Measurements from ENCODE around the gene KIDINS220. TPM values are rescaled to one million over a fixed set of nuclear protein-coding genes. Genes with fewer than 3 reads are reported as not detected.

The KIDINS220 gene
- total RNA-seq, 1 donor from 2014 or later, result 109 TPM

DNA sequence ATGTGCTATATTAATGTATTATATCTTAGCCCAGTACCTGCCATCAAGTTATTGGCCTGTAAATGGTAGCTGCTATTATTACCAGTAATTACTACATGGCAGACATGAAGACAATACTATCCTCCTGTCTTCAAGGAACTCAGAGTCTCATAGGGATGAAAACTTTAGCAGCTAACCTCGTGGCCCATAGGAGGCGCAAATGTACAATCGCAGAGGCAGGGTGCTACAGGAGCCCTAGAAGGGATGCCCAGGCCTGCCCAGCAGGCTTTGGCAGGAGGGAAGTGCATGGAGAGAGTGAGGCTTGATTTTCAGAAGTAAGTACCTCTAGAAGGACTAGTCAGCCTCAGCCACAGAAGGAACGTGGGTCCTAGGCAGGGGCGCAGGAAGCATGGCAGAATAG lies 44.7 kb upstream of the KIDINS220 start:
- no peak for DNase-seq (ENCODE audit: low spot score in 2 of 2, unreplicated experiment in 2 of 2)

DNA sequence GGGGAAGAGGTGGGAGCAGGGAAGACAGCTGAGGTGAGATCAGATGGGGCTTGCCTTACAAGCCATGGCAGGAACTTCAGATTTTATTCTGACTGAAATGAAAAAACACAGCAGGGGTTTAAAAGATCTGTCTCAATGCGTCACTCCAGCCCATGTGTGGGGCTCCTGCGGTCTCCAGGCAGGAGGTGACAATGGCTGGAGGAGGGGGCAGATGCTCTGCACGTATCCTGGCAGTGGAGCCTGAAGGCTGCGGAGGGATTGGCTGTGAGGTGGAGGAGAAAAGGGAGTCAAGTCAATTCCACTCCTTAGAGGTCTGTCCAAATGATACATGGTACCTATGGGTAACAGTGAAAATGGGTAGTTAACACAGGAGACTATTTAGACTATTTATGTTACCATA lies 40.5 kb upstream of the KIDINS220 start:
- DNase-seq (ENCODE audit: low spot score in 2 of 2, unreplicated experiment in 2 of 2), result no peak
- H3K27ac Mint-ChIP-seq, result no peak overlapping the region
- peaks cover 26% of the 10 kb centered on the region for H3K36me3 Mint-ChIP-seq
- no peaks in the 10 kb centered on the region for H3K9me3 Mint-ChIP-seq
- H3K27me3 Mint-ChIP-seq (ENCODE audit: low read depth), result no peaks in the 10 kb centered on the region
- H3K4me3 Mint-ChIP-seq, result no peak overlapping the region
- H3K4me1 Mint-ChIP-seq, result no peaks in the 10 kb centered on the region
- TF ChIP-seq, protein P1, sequence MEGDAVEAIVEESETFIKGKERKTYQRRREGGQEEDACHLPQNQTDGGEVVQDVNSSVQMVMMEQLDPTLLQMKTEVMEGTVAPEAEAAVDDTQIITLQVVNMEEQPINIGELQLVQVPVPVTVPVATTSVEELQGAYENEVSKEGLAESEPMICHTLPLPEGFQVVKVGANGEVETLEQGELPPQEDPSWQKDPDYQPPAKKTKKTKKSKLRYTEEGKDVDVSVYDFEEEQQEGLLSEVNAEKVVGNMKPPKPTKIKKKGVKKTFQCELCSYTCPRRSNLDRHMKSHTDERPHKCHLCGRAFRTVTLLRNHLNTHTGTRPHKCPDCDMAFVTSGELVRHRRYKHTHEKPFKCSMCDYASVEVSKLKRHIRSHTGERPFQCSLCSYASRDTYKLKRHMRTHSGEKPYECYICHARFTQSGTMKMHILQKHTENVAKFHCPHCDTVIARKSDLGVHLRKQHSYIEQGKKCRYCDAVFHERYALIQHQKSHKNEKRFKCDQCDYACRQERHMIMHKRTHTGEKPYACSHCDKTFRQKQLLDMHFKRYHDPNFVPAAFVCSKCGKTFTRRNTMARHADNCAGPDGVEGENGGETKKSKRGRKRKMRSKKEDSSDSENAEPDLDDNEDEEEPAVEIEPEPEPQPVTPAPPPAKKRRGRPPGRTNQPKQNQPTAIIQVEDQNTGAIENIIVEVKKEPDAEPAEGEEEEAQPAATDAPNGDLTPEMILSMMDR (IDR thresholded peaks at IDR 0.05; ENCODE audit: unreplicated experiment), result no peak

More for the DNA sequence above, 44.7 kb upstream of the KIDINS220 start:
- TF ChIP-seq, protein P1 (IDR thresholded peaks at IDR 0.05; ENCODE audit: unreplicated experiment), result no peak
- Mint-ChIP-seq H3K4me1 (peaks cover 5% of the 10 kb centered on the region), H3K27ac (no peak overlapping the region), H3K4me3 (no peak overlapping the region), H3K27me3 (ENCODE audit: low read depth) (no peaks in the 10 kb centered on the region), H3K36me3 (peaks cover 26% of the 10 kb centered on the region), H3K9me3 (peaks cover 4% of the 10 kb centered on the region)

DNA sequence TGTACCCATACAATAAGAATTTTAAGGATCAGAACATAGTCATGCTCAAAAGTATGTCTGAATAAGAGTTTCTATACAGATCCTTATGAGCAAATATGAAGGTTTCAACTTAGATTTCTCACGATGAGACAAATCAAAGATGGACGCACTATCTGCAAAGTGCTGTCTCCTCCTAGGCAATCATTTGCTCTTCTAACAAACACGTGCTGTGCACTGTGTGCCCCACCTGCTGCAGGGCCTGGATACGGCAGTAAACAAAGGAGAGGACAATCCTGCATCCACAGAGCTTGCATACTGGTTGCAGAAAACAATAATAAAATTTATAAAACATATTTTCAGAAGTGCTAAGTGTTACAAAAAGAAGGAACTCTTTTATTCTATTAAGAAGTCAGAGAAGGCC lies 39.9 kb upstream of the KIDINS220 start:
- no peak for DNase-seq (ENCODE audit: low spot score in 2 of 2, unreplicated experiment in 2 of 2)
- H3K27ac Mint-ChIP-seq, result no peak overlapping the region
- no peaks in the 10 kb centered on the region for H3K4me1 Mint-ChIP-seq
- H3K9me3 Mint-ChIP-seq, result no peaks in the 10 kb centered on the region
- peaks cover 26% of the 10 kb centered on the region for H3K36me3 Mint-ChIP-seq
- no peaks in the 10 kb centered on the region for H3K27me3 Mint-ChIP-seq (ENCODE audit: low read depth)
- H3K4me3 Mint-ChIP-seq, result no peak overlapping the region
- TF ChIP-seq, protein P1 (IDR thresholded peaks at IDR 0.05; ENCODE audit: unreplicated experiment), result no peak

DNA sequence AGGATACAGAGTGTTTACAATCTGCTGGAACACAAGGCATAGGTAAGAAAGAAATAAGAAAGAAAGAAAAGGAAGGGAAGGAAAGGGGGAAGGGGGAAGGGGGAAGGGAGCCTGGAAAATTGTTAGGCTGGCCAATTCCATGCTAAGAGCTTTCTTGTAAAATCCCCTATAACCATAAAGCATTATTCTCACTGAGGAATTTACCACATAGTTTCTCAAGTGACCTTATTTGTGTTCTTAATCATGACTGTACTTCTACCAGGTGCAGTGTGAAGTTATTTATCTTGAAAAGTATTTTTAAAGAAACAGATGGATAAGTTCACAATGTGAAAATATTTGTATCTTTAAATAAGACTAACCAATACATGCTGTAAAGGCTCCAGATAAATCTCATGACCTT lies 39.2 kb upstream of the KIDINS220 start:
- TF ChIP-seq, protein P1 (IDR thresholded peaks at IDR 0.05; ENCODE audit: unreplicated experiment), result no peak
- H3K4me3 Mint-ChIP-seq, result no peak overlapping the region
- H3K27ac Mint-ChIP-seq, result no peak overlapping the region
- H3K36me3 Mint-ChIP-seq, result peaks cover 26% of the 10 kb centered on the region
- H3K4me1 Mint-ChIP-seq, result no peaks in the 10 kb centered on the region
- DNase-seq (ENCODE audit: low spot score in 2 of 2, unreplicated experiment in 2 of 2), result no peak
- H3K9me3 Mint-ChIP-seq, result no peaks in the 10 kb centered on the region
- no peaks in the 10 kb centered on the region for H3K27me3 Mint-ChIP-seq (ENCODE audit: low read depth)

DNA sequence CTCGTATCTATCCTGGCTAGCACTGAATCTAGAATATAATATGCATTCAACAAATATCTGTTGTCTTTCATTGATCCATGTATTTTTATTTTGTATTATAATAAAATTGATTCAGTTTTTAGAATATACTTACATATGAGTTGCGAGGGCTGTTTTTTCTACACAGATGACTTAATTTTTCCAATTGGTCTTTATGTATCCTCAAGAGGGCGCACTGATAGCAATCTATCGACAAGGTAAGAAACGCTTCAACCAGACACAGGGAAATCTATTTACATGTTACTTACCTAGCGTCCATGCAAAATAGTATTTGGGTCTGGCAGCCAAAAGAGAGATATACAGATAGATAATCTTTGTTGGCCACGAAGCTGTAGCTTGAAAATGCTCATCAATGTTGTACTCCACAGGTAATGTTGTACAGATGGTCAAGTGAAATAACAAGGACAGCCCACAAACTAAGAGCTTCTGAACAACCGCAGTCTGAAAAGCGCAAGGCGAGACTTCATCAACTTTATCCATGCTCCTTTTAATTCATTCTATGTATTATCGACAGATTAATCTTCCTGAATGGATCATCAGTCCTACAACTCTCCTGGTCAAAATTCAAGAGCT lies 35.5 kb upstream of the KIDINS220 start:
- Mint-ChIP-seq H3K36me3 (peaks cover 7% of the 10 kb centered on the region), H3K4me1 (no peaks in the 10 kb centered on the region), H3K9me3 (no peaks in the 10 kb centered on the region), H3K4me3 (no peak overlapping the region), H3K27me3 (ENCODE audit: low read depth) (no peaks in the 10 kb centered on the region), H3K27ac (no peak overlapping the region)
- DNase-seq (ENCODE audit: low spot score in 2 of 2, unreplicated experiment in 2 of 2), result no peak
- TF ChIP-seq, protein P1 (IDR thresholded peaks at IDR 0.05; ENCODE audit: unreplicated experiment), result no peak

DNA sequence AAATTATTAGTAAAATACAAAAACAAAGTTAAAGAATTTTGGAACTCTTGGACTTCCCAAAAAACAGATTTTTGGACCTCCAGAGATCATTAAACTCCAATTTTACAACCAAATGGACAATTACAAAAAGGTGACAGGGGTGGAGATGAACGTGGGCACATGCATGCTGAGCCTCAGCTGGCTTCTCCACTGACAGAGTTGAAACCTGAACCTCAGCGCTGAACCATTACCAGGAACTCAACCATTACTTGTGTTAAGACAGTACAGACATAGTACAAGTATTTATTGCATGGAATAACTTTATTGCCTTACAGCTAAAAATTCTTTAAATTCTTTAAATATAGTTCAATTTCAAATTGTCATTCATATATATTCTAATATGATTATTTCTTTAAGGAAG lies 33.0 kb upstream of the KIDINS220 start:
- no peak for DNase-seq (ENCODE audit: low spot score in 2 of 2, unreplicated experiment in 2 of 2)
- Mint-ChIP-seq H3K4me3 (no peak overlapping the region), H3K27me3 (ENCODE audit: low read depth) (no peaks in the 10 kb centered on the region), H3K4me1 (no peaks in the 10 kb centered on the region), H3K36me3 (peaks cover 5% of the 10 kb centered on the region), H3K9me3 (no peaks in the 10 kb centered on the region), H3K27ac (no peak overlapping the region)
- TF ChIP-seq, protein P1 (IDR thresholded peaks at IDR 0.05; ENCODE audit: unreplicated experiment), result no peak
